Epithelial cell of proximal tubule (primary cell): ENCODE data around the gene NACC2. TPM values are rescaled to one million over a fixed set of nuclear protein-coding genes. Genes with fewer than 3 reads are reported as not detected.
A peak's percentile ranks its signal among the peaks of the same experiment; 100 is the strongest.

Experiments used
- DNase-seq: peaks from one replicate; pipeline ENCODE4 v3.0.0-alpha.2; 2011; ENCODE audit warnings: low read depth
- H3K4me3 ChIP-seq: 2 replicates; pipeline ENCODE4 v1.5.1; 2011; ENCODE audit warnings: low read depth, mild to moderate bottlenecking, low read length
- CTCF ChIP-seq: conservative IDR thresholded peaks from 2 replicates; pipeline ENCODE4 v1.5.1; 2012; ENCODE audit warnings: low read depth, mild to moderate bottlenecking, low read length
- total RNA-seq: library from RNA; depleted of rRNA; stranded (reverse); fragments of >200 nt; gene quantifications from 2 replicates; pipeline ENCODE4 v1.2.3, GENCODE V29; 2015

NACC2 gene
- total RNA-seq, 1 donor from 2014 or later: 21.3 TPM

GRCh38 chr9:136140966-136141365 is 45.9 kb upstream of the NACC2 start:
- no peak for DNase-seq
- TF ChIP-seq CTCF: no peak
- no peak overlapping the region for H3K4me3 ChIP-seq

GRCh38 chr9:136140046-136140445 is 45.0 kb upstream of the NACC2 start:
- no peak for DNase-seq
- no peak for TF ChIP-seq CTCF
- H3K4me3 ChIP-seq: no peak overlapping the region

- DNase-seq: no peak
- TF ChIP-seq CTCF: peak; percentile 62
- H3K4me3 ChIP-seq: no peak overlapping the region
These were observed 43.5 kb upstream of the NACC2 start for GRCh38 chr9:136138566-136138965.

GRCh38 chr9:136137321-136138265 is 42.5 kb upstream of the NACC2 start:
- no peak overlapping the region for H3K4me3 ChIP-seq
- no peak for TF ChIP-seq CTCF
- DNase-seq: no peak

- DNase-seq: no peak
- TF ChIP-seq CTCF: no peak
These were observed 41.2 kb upstream of the NACC2 start for GRCh38 chr9:136136127-136136925.

GRCh38 chr9:136135326-136136126 is 40.4 kb upstream of the NACC2 start:
- no peak overlapping the region for H3K4me3 ChIP-seq
- TF ChIP-seq CTCF: no peak
- no peak for DNase-seq

More at GRCh38 chr9:136136127-136136925, 41.2 kb upstream of the NACC2 start:
- no peak overlapping the region for H3K4me3 ChIP-seq
